Stimulated activated CD8-positive, alpha-beta memory T cell treated with anti-CD3 and anti-CD28 coated beads, Interleukin-4, amount 100 ng/mL, for 24 hours (primary cell): ENCODE measurements around the gene C9.
"Not testable (repeated sequence)": the region's sequence is repeated elsewhere in the genome, so short reads cannot be mapped to it uniquely, and the experiment has no call there.

Experiments
- DNase-seq: peaks from one replicate; pipeline ENCODE4 v3.0.0-alpha.2; 2020; ENCODE audit warnings: low read depth

C9 gene

GRCh38 chr5:39260095-39260494 lies 104.2 kb downstream of the C9 start:
- DNase-seq = no peak

GRCh38 chr5:39257554-39257953 lies 106.7 kb downstream of the C9 start:
- no peak for DNase-seq

GRCh38 chr5:39256477-39257235 lies 107.6 kb downstream of the C9 start:
- no peak for DNase-seq

GRCh38 chr5:39255406-39255805 lies 108.9 kb downstream of the C9 start:
- DNase-seq = no peak

- no peak for DNase-seq
These were observed 109.6 kb downstream of the C9 start for GRCh38 chr5:39254671-39255070.

- no peak for DNase-seq
These were observed 111.1 kb downstream of the C9 start for GRCh38 chr5:39253196-39253595.

- no peak for DNase-seq
These were observed 114.6 kb downstream of the C9 start for GRCh38 chr5:39249564-39250274.

- DNase-seq = no peak
These were observed 115.2 kb downstream of the C9 start for GRCh38 chr5:39249069-39249468.

- no peak for DNase-seq
These were observed 123.5 kb downstream of the C9 start for GRCh38 chr5:39240750-39241149.

GRCh38 chr5:39238366-39239105 lies 125.8 kb downstream of the C9 start:
- no peak for DNase-seq

- DNase-seq = no peak
These were observed 127.6 kb downstream of the C9 start for GRCh38 chr5:39236718-39237117.

GRCh38 chr5:39235648-39236047 lies 128.6 kb downstream of the C9 start:
- no peak for DNase-seq

GRCh38 chr5:39234494-39234893 lies 129.8 kb downstream of the C9 start:
- not testable (repeated sequence) for DNase-seq
